NCI-H2029 (cell line): ENCODE measurements around the gene SPOP.
A peak's percentile ranks its signal among the peaks of the same experiment; 100 is the strongest.

ENCODE experiments used
- DNase-seq: peaks from one replicate; lab custom pipeline; 2025; lab: John Stamatoyannopoulos, UW

The SPOP gene

GRCh38 chr17:49583889-49584288 lies 94.0 kb downstream of the SPOP start:
- no peak for DNase-seq

GRCh38 chr17:49583226-49583625 lies 94.7 kb downstream of the SPOP start:
- DNase-seq: no peak

GRCh38 chr17:49582789-49583188 lies 95.1 kb downstream of the SPOP start:
- DNase-seq: no peak

- DNase-seq: no peak
Measured at GRCh38 chr17:49582055-49582722, 95.7 kb downstream of the SPOP start.

GRCh38 chr17:49581648-49581998 lies 96.3 kb downstream of the SPOP start:
- no peak for DNase-seq

- DNase-seq: no peak
Measured at GRCh38 chr17:49580981-49581647, 96.8 kb downstream of the SPOP start.

- no peak for DNase-seq
Measured at GRCh38 chr17:49580055-49580721, 97.7 kb downstream of the SPOP start.

- DNase-seq: no peak
Measured at GRCh38 chr17:49579522-49579921, 98.4 kb downstream of the SPOP start.

GRCh38 chr17:49578952-49579500 lies 98.9 kb downstream of the SPOP start:
- DNase-seq: no peak

GRCh38 chr17:49578414-49578813 lies 99.5 kb downstream of the SPOP start:
- DNase-seq: no peak

- no peak for DNase-seq
Measured at GRCh38 chr17:49577963-49578362, 99.9 kb downstream of the SPOP start.

GRCh38 chr17:49577650-49577934 lies 100.3 kb downstream of the SPOP start:
- DNase-seq: no peak

GRCh38 chr17:49576917-49577649 lies 100.8 kb downstream of the SPOP start:
- DNase-seq: no peak

- no peak for DNase-seq
Measured at GRCh38 chr17:49576088-49576916, 101.6 kb downstream of the SPOP start.

- no peak for DNase-seq
Measured at GRCh38 chr17:49575679-49576087, 102.2 kb downstream of the SPOP start, which contains the start of gene NXPH3. TSS of gene NXPH3 (plus strand) at chr17:49575871. CDS start at chr17:49576220, 349 bp downstream.

GRCh38 chr17:49574945-49575678 lies 102.8 kb downstream of the SPOP start:
- DNase-seq: peak; percentile 21

GRCh38 chr17:49574323-49574781 lies 103.5 kb downstream of the SPOP start:
- DNase-seq: no peak

- no peak for DNase-seq
Measured at GRCh38 chr17:49573510-49574322, 104.2 kb downstream of the SPOP start.

- DNase-seq: no peak
Measured at GRCh38 chr17:49572806-49573420, 105.0 kb downstream of the SPOP start.
